GM18498 (cell line): ENCODE measurements around the gene LDLRAD2.
"Not testable (repeated sequence)": the region's sequence is repeated elsewhere in the genome, so short reads cannot be mapped to it uniquely, and the experiment has no call there.

ENCODE experiments used
- ATAC-seq: cut with Tn5 transposase; IDR thresholded peaks from one replicate; pipeline ENCODE4 v1.9.1; 2021; ENCODE audit warnings: mild to moderate bottlenecking, moderate library complexity; ENCODE audit not compliant: unreplicated experiment

The LDLRAD2 gene

DNA sequence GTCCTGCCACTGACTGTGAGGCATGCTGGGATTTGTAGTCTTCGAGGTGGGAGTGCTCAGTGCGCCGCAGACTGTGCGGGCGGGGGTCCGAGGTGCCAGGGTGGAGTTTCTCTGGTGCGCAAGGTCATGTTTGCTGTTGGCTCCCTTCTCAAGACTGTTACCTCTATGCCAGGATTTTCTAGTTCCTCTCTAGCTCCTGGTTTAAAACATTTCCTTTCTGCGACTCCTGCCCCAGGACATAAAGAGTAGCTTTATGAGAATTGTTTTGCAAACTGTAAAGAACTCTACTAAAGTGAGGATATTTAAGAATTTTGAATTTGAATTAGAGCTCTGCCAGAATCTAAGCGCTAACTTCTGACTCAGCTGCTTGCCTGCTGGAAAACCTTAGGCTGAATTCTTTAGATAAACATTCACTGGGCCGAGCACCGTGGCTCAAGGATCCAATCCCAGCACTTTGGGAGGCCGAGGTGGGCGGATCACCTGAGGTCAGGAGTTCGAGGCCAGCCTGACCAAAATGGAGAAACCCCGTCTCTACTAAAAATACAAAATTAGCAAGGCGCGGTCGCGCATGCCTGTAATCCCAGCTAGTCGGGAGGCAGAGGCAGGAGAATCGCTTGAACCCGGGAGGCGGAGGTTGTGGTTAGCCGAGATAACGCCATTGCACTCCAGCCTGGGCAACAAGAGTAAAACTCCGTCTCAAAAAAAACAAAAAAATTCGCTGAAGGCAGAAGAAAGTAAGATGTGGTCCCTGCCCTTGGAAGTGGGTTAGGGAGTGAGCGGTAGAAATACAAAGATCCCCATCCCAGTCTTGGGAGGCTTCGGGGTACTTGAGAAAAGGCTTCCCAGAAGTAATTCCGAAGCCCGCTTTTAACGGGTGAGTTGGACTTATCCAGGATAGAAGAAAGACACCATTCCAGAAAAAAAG is 28.1 kb upstream of the LDLRAD2 start:
- ATAC-seq = no peak

- not testable (repeated sequence) for ATAC-seq
These were observed 26.3 kb upstream of the LDLRAD2 start for GRCh38 chr1:21785764-21786163.

DNA sequence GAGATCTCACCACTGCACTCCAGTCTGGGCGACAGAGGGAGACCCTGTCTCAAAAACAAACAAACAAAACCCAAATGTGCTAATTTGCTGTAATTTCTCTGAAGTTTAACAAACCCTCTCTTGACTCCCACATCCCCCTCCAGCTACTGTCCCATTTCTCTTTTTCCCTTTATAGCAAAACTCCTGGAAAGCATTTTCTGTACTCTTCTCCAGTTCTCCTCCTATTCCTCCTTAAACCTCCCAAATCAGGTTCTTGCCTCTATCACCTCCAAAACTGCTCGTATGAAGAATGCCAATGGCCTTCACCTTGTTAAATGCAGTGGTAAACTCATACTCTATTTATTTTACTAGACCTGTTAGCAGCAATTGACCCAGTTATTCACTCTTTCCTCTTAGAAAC is 25.4 kb upstream of the LDLRAD2 start:
- no peak for ATAC-seq

DNA sequence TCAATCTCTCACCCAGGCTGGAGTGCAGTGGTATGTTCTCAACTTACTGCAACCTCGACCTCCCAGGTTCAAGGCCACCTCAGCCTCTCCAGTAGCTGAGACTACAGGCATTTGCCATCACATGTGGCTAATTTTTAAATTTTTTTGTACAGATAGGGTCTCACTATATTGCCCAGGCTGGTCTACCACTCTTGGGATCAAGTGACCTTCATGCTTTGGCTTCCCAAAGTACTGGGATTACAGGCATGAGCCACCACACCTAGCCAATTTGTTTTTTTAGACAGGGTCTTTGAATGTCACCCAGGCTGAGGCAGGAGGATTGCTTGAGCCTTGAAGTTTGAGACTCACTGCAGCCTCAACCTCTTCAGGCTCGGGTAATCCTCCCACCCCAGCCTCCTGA is 19.0 kb upstream of the LDLRAD2 start:
- no peak for ATAC-seq

DNA sequence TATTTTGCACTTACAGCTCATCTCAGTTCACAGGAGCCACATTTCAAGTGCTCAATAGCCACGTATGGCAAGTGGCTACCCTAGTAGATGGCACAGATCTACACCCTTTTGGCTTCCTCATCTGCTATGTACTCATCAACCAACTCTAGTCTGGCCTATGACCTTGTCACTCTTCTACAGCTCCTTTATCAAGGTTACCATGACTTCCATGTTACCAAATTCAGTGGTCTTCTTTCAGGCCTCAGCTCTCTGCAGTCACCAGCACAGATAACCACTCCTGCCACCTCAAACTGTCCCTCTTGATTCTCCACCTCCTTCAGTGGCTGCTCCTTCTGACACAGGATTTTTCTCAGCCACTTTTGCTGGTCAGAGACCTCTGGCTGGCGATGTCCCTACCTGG is 17.4 kb upstream of the LDLRAD2 start:
- no peak for ATAC-seq

DNA sequence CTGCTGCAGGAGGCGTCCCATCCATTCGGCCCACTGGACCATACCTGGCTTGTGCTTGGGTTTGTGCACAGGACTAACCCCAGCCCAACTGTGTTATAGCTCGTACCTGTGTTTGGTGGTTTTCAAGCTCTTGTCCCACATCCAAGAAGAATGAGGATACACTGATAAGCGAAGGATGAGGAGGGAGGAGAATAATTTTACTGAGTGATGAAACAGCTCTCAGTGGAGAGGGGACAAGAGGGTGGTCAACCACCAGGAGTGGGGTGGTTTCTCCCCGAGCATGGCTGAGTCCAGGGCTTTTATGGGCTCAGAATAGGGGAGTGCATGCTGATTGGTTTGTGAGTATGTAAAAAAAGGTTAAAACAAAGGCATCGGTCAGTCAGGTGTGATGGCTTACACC is 17.0 kb upstream of the LDLRAD2 start:
- ATAC-seq = no peak

- no peak for ATAC-seq
These were observed 12.3 kb upstream of the LDLRAD2 start for GRCh38 chr1:21799730-21800129.

DNA sequence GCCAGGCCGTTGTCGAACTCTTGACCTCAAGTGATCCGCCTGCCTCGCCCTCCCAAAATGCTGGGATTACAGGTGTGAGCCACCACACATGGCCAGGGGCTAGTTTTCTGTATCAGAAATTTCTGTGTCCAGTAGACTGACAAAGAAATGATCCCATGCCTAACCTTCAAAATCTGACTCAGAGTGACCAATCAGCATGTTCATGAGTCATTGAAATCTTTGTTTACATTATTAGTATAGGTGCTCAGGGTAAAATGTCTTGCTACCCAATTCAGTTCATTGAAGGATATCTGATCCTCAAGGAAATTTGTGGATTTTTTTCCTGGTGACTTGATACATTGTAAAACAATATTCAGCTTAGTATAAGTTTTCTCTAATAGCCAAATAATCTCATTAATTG is 11.0 kb upstream of the LDLRAD2 start:
- no peak for ATAC-seq

- ATAC-seq = no peak
These were observed 7.5 kb upstream of the LDLRAD2 start for GRCh38 chr1:21804536-21804935.

DNA sequence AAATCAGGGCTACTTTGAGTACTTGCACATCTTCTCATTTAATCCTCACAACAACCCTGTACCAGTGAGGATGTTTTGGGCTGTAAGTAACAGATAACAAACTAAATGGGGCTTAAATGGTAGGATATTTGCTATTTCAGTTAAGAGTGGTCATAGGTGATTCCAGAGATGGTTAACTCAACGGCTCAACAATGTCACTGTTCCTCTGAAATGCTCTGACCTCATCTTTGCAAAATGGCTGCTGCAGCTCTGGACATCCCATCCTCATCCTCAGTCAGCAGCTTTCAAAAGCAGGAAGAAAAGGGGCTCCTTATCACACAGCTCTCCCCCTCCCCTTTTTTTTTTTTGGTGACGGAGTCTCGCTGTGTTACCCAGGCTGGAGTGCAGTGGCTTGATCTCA is 1.5 kb downstream of the LDLRAD2 start:
- no peak for ATAC-seq

DNA sequence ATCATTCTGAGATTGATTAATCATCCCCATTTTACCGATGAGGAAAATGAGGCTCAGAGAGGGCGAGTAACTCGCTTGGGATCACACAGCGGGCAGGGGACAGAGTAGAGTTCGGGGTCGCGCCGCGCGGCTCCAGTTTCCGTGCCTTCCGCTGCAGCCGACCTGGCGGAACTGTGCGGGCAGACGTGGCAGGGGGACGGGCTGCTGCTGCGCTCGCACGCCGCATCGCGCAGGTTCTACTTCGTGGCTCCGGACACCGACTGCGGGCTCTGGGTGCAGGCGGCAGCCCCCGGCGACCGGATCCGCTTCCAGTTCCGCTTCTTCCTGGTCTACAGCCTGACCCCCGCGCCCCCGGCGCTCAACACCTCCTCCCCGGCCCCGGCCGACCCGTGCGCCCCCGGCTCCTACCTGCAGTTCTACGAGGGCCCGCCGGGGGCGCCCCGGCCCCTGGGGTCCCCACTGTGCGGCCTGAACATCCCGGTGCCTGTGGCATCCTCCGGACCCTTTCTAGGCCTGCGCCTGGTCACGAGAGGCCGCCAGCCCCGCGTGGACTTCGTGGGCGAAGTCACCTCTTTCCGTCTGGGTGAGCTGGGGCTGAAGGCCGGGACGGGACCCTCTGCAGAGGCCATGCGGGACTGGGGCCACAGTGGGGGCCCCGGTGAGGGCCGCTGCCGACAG is 2.3 kb downstream of the LDLRAD2 start:
- ATAC-seq = no peak

DNA sequence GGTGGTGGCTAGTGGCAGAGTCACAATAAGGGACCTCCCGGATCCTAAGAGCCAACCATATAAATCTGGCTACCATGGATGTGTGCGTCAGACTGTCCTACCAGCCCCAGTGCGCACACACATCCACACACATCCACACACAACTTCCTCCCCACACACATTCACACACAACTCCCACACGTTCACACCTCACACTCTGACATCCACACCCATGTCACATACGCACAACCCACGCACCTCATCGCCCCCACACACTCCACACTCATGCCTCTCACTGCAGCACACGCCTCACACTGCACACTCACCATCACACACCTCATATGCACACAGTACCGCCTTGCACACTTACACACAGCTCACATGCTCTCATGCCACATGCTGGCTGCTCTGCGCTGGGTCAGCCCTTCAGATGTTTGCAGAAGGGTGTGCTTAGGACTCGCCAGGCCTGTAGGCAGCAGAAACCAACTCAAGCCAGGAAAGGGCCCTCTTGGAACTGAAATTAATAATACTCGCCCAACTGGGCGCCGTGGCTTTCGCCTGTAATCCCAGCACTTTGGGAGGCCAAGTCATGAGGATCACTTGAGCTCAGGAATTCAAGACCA is 3.0 kb downstream of the LDLRAD2 start:
- no peak for ATAC-seq

- ATAC-seq = no peak
These were observed 3.8 kb downstream of the LDLRAD2 start for GRCh38 chr1:21815724-21816321.

GRCh38 chr1:21816602-21817302 is 4.7 kb downstream of the LDLRAD2 start:
- no peak for ATAC-seq

- ATAC-seq = no peak
These were observed 6.6 kb downstream of the LDLRAD2 start for GRCh38 chr1:21818656-21819055.

GRCh38 chr1:21820597-21821232 is 8.7 kb downstream of the LDLRAD2 start:
- ATAC-seq = no peak

DNA sequence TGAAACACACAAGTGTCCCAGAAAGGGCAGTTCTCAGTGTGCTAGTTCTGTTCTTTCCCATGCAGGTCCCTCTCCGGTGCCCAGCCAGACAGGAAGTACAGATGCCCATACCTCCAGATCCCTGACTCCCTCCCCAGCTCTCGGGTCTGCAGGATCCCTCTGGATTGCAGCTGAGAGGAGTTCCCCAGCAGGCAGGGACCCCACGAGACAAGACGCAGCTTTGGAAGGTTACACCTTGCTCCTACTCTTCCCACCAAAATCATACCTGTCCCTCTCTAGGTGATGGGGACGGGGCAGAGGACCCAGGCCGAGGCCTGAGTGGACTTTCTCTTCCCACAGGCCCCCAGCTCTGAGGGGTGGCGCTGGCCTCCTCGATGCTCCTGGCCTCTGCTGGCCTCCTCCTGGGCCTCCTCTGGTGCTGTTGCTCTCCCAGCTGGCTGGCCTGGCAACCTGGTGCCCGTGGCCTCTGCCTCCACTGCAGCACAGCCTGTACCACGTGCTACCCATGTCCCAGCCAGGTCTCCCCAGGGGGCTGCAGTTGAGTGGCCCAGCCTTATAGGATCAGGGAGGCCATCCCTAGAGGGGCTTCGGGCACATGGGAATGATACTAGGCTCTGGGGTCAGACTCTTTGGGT is 9.4 kb downstream of the LDLRAD2 start:
- no peak for ATAC-seq

GRCh38 chr1:21822349-21822748 is 10.3 kb downstream of the LDLRAD2 start:
- no peak for ATAC-seq

- ATAC-seq = no peak
These were observed 11.3 kb downstream of the LDLRAD2 start for GRCh38 chr1:21823206-21823979.
